ENCODE data around the gene GOLGA8B. TPM values are rescaled to one million over a fixed set of nuclear protein-coding genes. Genes with fewer than 3 reads are reported as not detected.
"Not testable (repeated sequence)": the region's sequence is repeated elsewhere in the genome, so short reads cannot be mapped to it uniquely, and the experiment has no call there.

Gene GOLGA8B
- total RNA-seq, 1 donor from 2014 or later: 156 TPM

- DNase-seq (ENCODE audit: low spot score in 2 of 2, unreplicated experiment in 2 of 2); H3K27ac Mint-ChIP-seq; H3K27me3 Mint-ChIP-seq (ENCODE audit: low read depth); H3K4me3 Mint-ChIP-seq; H3K4me1 Mint-ChIP-seq; H3K36me3 Mint-ChIP-seq; H3K9me3 Mint-ChIP-seq: not testable (repeated sequence)
These were observed 13.6 kb downstream of the GOLGA8B start for GRCh38 chr15:34569670-34570396.

GRCh38 chr15:34567174-34567573 lies 16.3 kb downstream of the GOLGA8B start:
- H3K27ac Mint-ChIP-seq; H3K4me1 Mint-ChIP-seq; H3K27me3 Mint-ChIP-seq (ENCODE audit: low read depth); H3K9me3 Mint-ChIP-seq; H3K4me3 Mint-ChIP-seq; DNase-seq (ENCODE audit: low spot score in 2 of 2, unreplicated experiment in 2 of 2); H3K36me3 Mint-ChIP-seq: not testable (repeated sequence)

GRCh38 chr15:34564711-34565110 lies 18.7 kb downstream of the GOLGA8B start:
- H3K36me3 Mint-ChIP-seq; H3K4me1 Mint-ChIP-seq; H3K9me3 Mint-ChIP-seq; H3K4me3 Mint-ChIP-seq; H3K27ac Mint-ChIP-seq; H3K27me3 Mint-ChIP-seq (ENCODE audit: low read depth); DNase-seq (ENCODE audit: low spot score in 2 of 2, unreplicated experiment in 2 of 2): not testable (repeated sequence)

- H3K27ac Mint-ChIP-seq; DNase-seq (ENCODE audit: low spot score in 2 of 2, unreplicated experiment in 2 of 2); H3K4me3 Mint-ChIP-seq; H3K27me3 Mint-ChIP-seq (ENCODE audit: low read depth); H3K9me3 Mint-ChIP-seq; H3K4me1 Mint-ChIP-seq; H3K36me3 Mint-ChIP-seq: not testable (repeated sequence)
These were observed 22.6 kb downstream of the GOLGA8B start for GRCh38 chr15:34560814-34561213.

GRCh38 chr15:34559764-34560163 lies 23.7 kb downstream of the GOLGA8B start:
- not testable (repeated sequence) for H3K4me3 Mint-ChIP-seq; H3K9me3 Mint-ChIP-seq; H3K27ac Mint-ChIP-seq; DNase-seq (ENCODE audit: low spot score in 2 of 2, unreplicated experiment in 2 of 2); H3K36me3 Mint-ChIP-seq; H3K4me1 Mint-ChIP-seq; H3K27me3 Mint-ChIP-seq (ENCODE audit: low read depth)

GRCh38 chr15:34555162-34555561 lies 28.3 kb downstream of the GOLGA8B start:
- not testable (repeated sequence) for H3K4me1 Mint-ChIP-seq; H3K36me3 Mint-ChIP-seq; H3K27ac Mint-ChIP-seq; DNase-seq (ENCODE audit: low spot score in 2 of 2, unreplicated experiment in 2 of 2); H3K9me3 Mint-ChIP-seq; H3K27me3 Mint-ChIP-seq (ENCODE audit: low read depth); H3K4me3 Mint-ChIP-seq

GRCh38 chr15:34554716-34555115 lies 28.7 kb downstream of the GOLGA8B start:
- not testable (repeated sequence) for H3K27me3 Mint-ChIP-seq (ENCODE audit: low read depth); H3K4me1 Mint-ChIP-seq; H3K4me3 Mint-ChIP-seq; H3K9me3 Mint-ChIP-seq; H3K36me3 Mint-ChIP-seq; DNase-seq (ENCODE audit: low spot score in 2 of 2, unreplicated experiment in 2 of 2); H3K27ac Mint-ChIP-seq

- H3K4me3 Mint-ChIP-seq; DNase-seq (ENCODE audit: low spot score in 2 of 2, unreplicated experiment in 2 of 2); H3K4me1 Mint-ChIP-seq; H3K27ac Mint-ChIP-seq; H3K36me3 Mint-ChIP-seq; H3K27me3 Mint-ChIP-seq (ENCODE audit: low read depth); H3K9me3 Mint-ChIP-seq: not testable (repeated sequence)
These were observed 29.3 kb downstream of the GOLGA8B start for GRCh38 chr15:34554126-34554525.

GRCh38 chr15:34550129-34550528 lies 33.3 kb downstream of the GOLGA8B start:
- not testable (repeated sequence) for H3K4me3 Mint-ChIP-seq; H3K9me3 Mint-ChIP-seq; H3K27me3 Mint-ChIP-seq (ENCODE audit: low read depth); H3K27ac Mint-ChIP-seq; H3K36me3 Mint-ChIP-seq; H3K4me1 Mint-ChIP-seq; DNase-seq (ENCODE audit: low spot score in 2 of 2, unreplicated experiment in 2 of 2)

GRCh38 chr15:34549381-34549809 lies 34.1 kb downstream of the GOLGA8B start:
- H3K4me1 Mint-ChIP-seq; DNase-seq (ENCODE audit: low spot score in 2 of 2, unreplicated experiment in 2 of 2); H3K9me3 Mint-ChIP-seq; H3K27me3 Mint-ChIP-seq (ENCODE audit: low read depth); H3K36me3 Mint-ChIP-seq; H3K27ac Mint-ChIP-seq; H3K4me3 Mint-ChIP-seq: not testable (repeated sequence)

- H3K27ac Mint-ChIP-seq; DNase-seq (ENCODE audit: low spot score in 2 of 2, unreplicated experiment in 2 of 2); H3K9me3 Mint-ChIP-seq; H3K4me3 Mint-ChIP-seq; H3K36me3 Mint-ChIP-seq; H3K4me1 Mint-ChIP-seq; H3K27me3 Mint-ChIP-seq (ENCODE audit: low read depth): not testable (repeated sequence)
These were observed 39.4 kb downstream of the GOLGA8B start for GRCh38 chr15:34543860-34544649.

GRCh38 chr15:34535857-34536256 lies 47.6 kb downstream of the GOLGA8B start:
- H3K4me1 Mint-ChIP-seq; H3K27ac Mint-ChIP-seq; H3K4me3 Mint-ChIP-seq; DNase-seq (ENCODE audit: low spot score in 2 of 2, unreplicated experiment in 2 of 2); H3K36me3 Mint-ChIP-seq; H3K9me3 Mint-ChIP-seq; H3K27me3 Mint-ChIP-seq (ENCODE audit: low read depth): not testable (repeated sequence)

Measured in mesothelial cell of epicardium (in vitro differentiated cells).